Trophoblast cell (in vitro differentiated cells and primary cell): ENCODE data around the gene EEFSEC.

Experiments used
- DNase-seq, 2 donors: peaks; one replicate each; pipeline ENCODE4 v3.0.0-alpha.2; 2016
- H2AFZ ChIP-seq: 2 replicates; pipeline ENCODE4 v1.6.1; 2013; ENCODE audit warnings: low read length, moderate library complexity, mild to moderate bottlenecking; ENCODE audit not compliant: insufficient read depth, poor library complexity
- H2AK5ac ChIP-seq: 2 replicates; pipeline ENCODE4 v1.6.1; 2013; ENCODE audit warnings: mild to moderate bottlenecking, low read length
- H2BK120ac ChIP-seq: 2 replicates; pipeline ENCODE4 v1.6.1; 2013; ENCODE audit warnings: low read length, mild to moderate bottlenecking, moderate library complexity; ENCODE audit not compliant: insufficient read depth, poor library complexity
- H2BK12ac ChIP-seq: 2 replicates; pipeline ENCODE4 v1.6.1; 2013; ENCODE audit warnings: mild to moderate bottlenecking, low read length, moderate library complexity
- H2BK5ac ChIP-seq: 2 replicates; pipeline ENCODE4 v1.6.1; 2013; ENCODE audit warnings: low read length, low read depth, moderate library complexity, mild to moderate bottlenecking; ENCODE audit not compliant: poor library complexity
- H3K14ac ChIP-seq: 2 replicates; pipeline ENCODE4 v1.6.1; 2013; ENCODE audit warnings: mild to moderate bottlenecking, low read length
- H3K18ac ChIP-seq: 2 replicates; pipeline ENCODE4 v1.6.1; 2013; ENCODE audit warnings: mild to moderate bottlenecking, low read length
- H3K23ac ChIP-seq: 2 replicates; pipeline ENCODE4 v1.6.1; 2013; ENCODE audit warnings: low read length
- H3K27ac ChIP-seq: 2 replicates; pipeline ENCODE4 v1.5.1; 2013; ENCODE audit warnings: low read depth, mild to moderate bottlenecking, inconsistent platforms, low read length, moderate library complexity
- H3K27me3 ChIP-seq: 2 replicates; pipeline ENCODE4 v1.6.1; 2013; ENCODE audit warnings: inconsistent platforms, mild to moderate bottlenecking, low read length, moderate library complexity; ENCODE audit not compliant: insufficient read depth
- H3K36me3 ChIP-seq, 2 experiments: 1 replicate in 1 of 2; 2 replicates in 1 of 2; pipeline ENCODE4 v1.6.1; 2013; ENCODE audit warnings: low read length in 2 of 2, mild to moderate bottlenecking in 2 of 2, moderate library complexity in 1 of 2; ENCODE audit not compliant: insufficient read depth in 2 of 2, control insufficient read depth in 1 of 2
- H3K4ac ChIP-seq: 2 replicates; pipeline ENCODE4 v1.6.1; 2013; ENCODE audit warnings: low read depth, mild to moderate bottlenecking, low read length, moderate library complexity
- H3K4me1 ChIP-seq, 2 experiments: 1 replicate in 1 of 2; 2 replicates in 1 of 2; pipeline ENCODE4 v1.6.1; 2013; ENCODE audit warnings: low read length in 2 of 2, mild to moderate bottlenecking in 2 of 2, moderate library complexity in 1 of 2; ENCODE audit not compliant: insufficient read depth in 2 of 2, control insufficient read depth in 1 of 2
- H3K4me2 ChIP-seq: 2 replicates; pipeline ENCODE4 v1.6.1; 2013; ENCODE audit warnings: inconsistent platforms, mild to moderate bottlenecking, low read length, moderate library complexity
- H3K4me3 ChIP-seq: 2 replicates; pipeline ENCODE4 v1.5.1; 2013; ENCODE audit warnings: mild to moderate bottlenecking, low read depth, low read length, inconsistent platforms
- H3K79me1 ChIP-seq: one replicate; pipeline ENCODE4 v1.6.1; 2013; ENCODE audit warnings: low read length
- H3K79me2 ChIP-seq: 2 replicates; pipeline ENCODE4 v1.6.1; 2013; ENCODE audit warnings: low read length, mild to moderate bottlenecking; ENCODE audit not compliant: control insufficient read depth, insufficient read depth, poor library complexity
- H3K9ac ChIP-seq: 2 replicates; pipeline ENCODE4 v1.6.1; 2013; ENCODE audit warnings: mild to moderate bottlenecking, low read length
- H3K9me3 ChIP-seq: 2 replicates; pipeline ENCODE4 v1.6.1; 2013; ENCODE audit warnings: low read depth, mild to moderate bottlenecking, control low read depth, inconsistent platforms, low read length; ENCODE audit not compliant: insufficient read depth
- H4K12ac ChIP-seq: 2 replicates; pipeline ENCODE4 v1.6.1; 2013; ENCODE audit warnings: low read depth, mild to moderate bottlenecking, low read length, moderate library complexity
- H4K8ac ChIP-seq: 2 replicates; pipeline ENCODE4 v1.6.1; 2013; ENCODE audit warnings: low read depth, mild to moderate bottlenecking, low read length, moderate library complexity
- H4K91ac ChIP-seq: one replicate; pipeline ENCODE4 v1.6.1; 2013; ENCODE audit warnings: low read depth, mild to moderate bottlenecking, low read length, moderate library complexity
- WGBS: extraction: QIAGEN DNeasy Blood & Tissue Kit; methylation state at CpG from one replicate; pipeline ENCODE4 v1.1.7; 2013; ENCODE audit warnings: missing lambda C conversion rate; ENCODE audit not compliant: insufficient read length, insufficient coverage; ENCODE audit errors: extremely low coverage; 5-methylcytosine and 5-hydroxymethylcytosine counted together

EEFSEC gene

GRCh38 chr3:128263946-128264345 lies 110.7 kb downstream of the EEFSEC start:
- Histone ChIP-seq H3K4ac (no peak overlapping the region), H3K27me3 (no peaks in the 10 kb centered on the region), H3K79me1 (peaks cover 10% of the 10 kb centered on the region), H2AFZ (no peak overlapping the region), H3K4me2 (no peak overlapping the region), H3K4me3 (no peak overlapping the region), H3K9ac (no peak overlapping the region), H3K36me3 (no peaks in the 10 kb centered on the region), H2BK120ac (no peak overlapping the region), H4K12ac (no peak overlapping the region), H3K27ac (no peak overlapping the region), H3K18ac (no peak overlapping the region), H3K9me3 (peaks cover 1% of the 10 kb centered on the region), H4K8ac (no peak overlapping the region), H2AK5ac (no peak overlapping the region), H3K4me1 (peaks cover 13 to 21% of the 10 kb centered on the region in 2 experiments), H2BK5ac (no peak overlapping the region), H2BK12ac (no peak overlapping the region), H3K23ac (no peak overlapping the region), H3K79me2 (no peaks in the 10 kb centered on the region), H4K91ac (peak overlapping the region; percentile 41), H3K14ac (no peak overlapping the region)
- WGBS: no CpG with 5 or more reads among the region's 6 CpGs
- no peak for DNase-seq

- Histone ChIP-seq H3K9me3 (no peaks in the 10 kb centered on the region), H4K91ac (peak overlapping the region; percentile 64), H3K14ac (peak overlapping the region; percentile 33), H2AK5ac (peak overlapping the region; percentile 11), H3K18ac (peak overlapping the region; percentile 3), H3K9ac (no peak overlapping the region), H3K23ac (no peak overlapping the region), H3K79me1 (peaks cover 29% of the 10 kb centered on the region), H3K4ac (no peak overlapping the region), H2BK12ac (peak overlapping the region; percentile 81), H4K12ac (no peak overlapping the region), H3K4me2 (no peak overlapping the region), H3K4me3 (no peak overlapping the region), H3K36me3 (no peaks in the 10 kb centered on the region), H2BK5ac (peak overlapping the region; percentile 7), H3K27me3 (no peaks in the 10 kb centered on the region), H3K4me1 (peaks cover 27 to 41% of the 10 kb centered on the region in 2 experiments), H2BK120ac (peak overlapping the region; percentile 27), H4K8ac (peak overlapping the region; percentile 24), H3K79me2 (no peaks in the 10 kb centered on the region), H3K27ac (no peak overlapping the region), H2AFZ (no peak overlapping the region)
- DNase-seq: no peak
- no CpG with 5 or more reads among the region's 1 CpG for WGBS
Observed at GRCh38 chr3:128266453-128266852, 113.2 kb downstream of the EEFSEC start.

- Histone ChIP-seq H3K23ac (no peak overlapping the region), H3K79me2 (no peaks in the 10 kb centered on the region), H3K4me3 (no peak overlapping the region), H2AK5ac (no peak overlapping the region), H3K9me3 (no peaks in the 10 kb centered on the region), H3K4me2 (no peak overlapping the region), H3K18ac (no peak overlapping the region), H3K4ac (no peak overlapping the region), H4K91ac (no peak overlapping the region), H4K12ac (no peak overlapping the region), H3K9ac (no peak overlapping the region), H2BK120ac (no peak overlapping the region), H3K27me3 (no peaks in the 10 kb centered on the region), H2AFZ (no peak overlapping the region), H3K79me1 (peaks cover 37% of the 10 kb centered on the region), H3K36me3 (no peaks in the 10 kb centered on the region), H2BK5ac (no peak overlapping the region), H4K8ac (no peak overlapping the region), H2BK12ac (no peak overlapping the region), H3K27ac (peak overlapping the region; percentile 82), H3K14ac (no peak overlapping the region), H3K4me1 (peaks cover 37 to 50% of the 10 kb centered on the region in 2 experiments)
- DNase-seq: peak; percentile 17 to 66
- no CpG with 5 or more reads among the region's 4 CpGs for WGBS
Observed at GRCh38 chr3:128267541-128267940, 114.3 kb downstream of the EEFSEC start.

- Histone ChIP-seq H2AK5ac (peak overlapping the region; percentile 78), H3K23ac (no peak overlapping the region), H4K91ac (peak overlapping the region; percentile 97), H3K9me3 (peaks cover 4% of the 10 kb centered on the region), H3K4me3 (no peak overlapping the region), H3K4me1 (peaks cover 46 to 55% of the 10 kb centered on the region in 2 experiments), H4K12ac (no peak overlapping the region), H3K4ac (peak overlapping the region; percentile 9), H2BK120ac (peak overlapping the region; percentile 78), H4K8ac (peak overlapping the region; percentile 47), H3K14ac (peak overlapping the region; percentile 73), H2BK12ac (peak overlapping the region; percentile 78), H3K27me3 (no peaks in the 10 kb centered on the region), H3K36me3 (no peaks in the 10 kb centered on the region), H3K18ac (peak overlapping the region; percentile 62), H3K79me1 (peaks cover 52% of the 10 kb centered on the region), H2BK5ac (peak overlapping the region; percentile 59), H3K9ac (no peak overlapping the region), H3K4me2 (no peak overlapping the region), H2AFZ (no peak overlapping the region), H3K27ac (peak overlapping the region; percentile 60), H3K79me2 (peaks cover 4% of the 10 kb centered on the region)
- no peak for DNase-seq
- no CpG with 5 or more reads among the region's 11 CpGs for WGBS
Observed at GRCh38 chr3:128269006-128269775, 115.9 kb downstream of the EEFSEC start.
